A673 (cell line): ENCODE data around the gene BOK.

Source experiments
- EZH2 ChIP-seq: fragments of 200-600 bp; sonication (generic); IDR thresholded peaks from 2 replicates; pipeline ENCODE4 v1.6.1; 2017; ENCODE audit warnings: borderline replicate concordance, low read depth, mild to moderate bottlenecking, mixed read lengths, antibody characterized with exemption, low read length; ENCODE audit not compliant: poor library complexity, severe bottlenecking
- TF ChIP-seq, protein P1 (sequence below): fragments of 300-800, 200-600 bp; sonication (generic); conservative IDR thresholded peaks from 2 replicates; pipeline ENCODE4 v1.5.1; 2017; ENCODE audit warnings: low read depth, mild to moderate bottlenecking, antibody characterized with exemption, low read length, moderate library complexity, mixed read lengths

- TF ChIP-seq, protein P1, sequence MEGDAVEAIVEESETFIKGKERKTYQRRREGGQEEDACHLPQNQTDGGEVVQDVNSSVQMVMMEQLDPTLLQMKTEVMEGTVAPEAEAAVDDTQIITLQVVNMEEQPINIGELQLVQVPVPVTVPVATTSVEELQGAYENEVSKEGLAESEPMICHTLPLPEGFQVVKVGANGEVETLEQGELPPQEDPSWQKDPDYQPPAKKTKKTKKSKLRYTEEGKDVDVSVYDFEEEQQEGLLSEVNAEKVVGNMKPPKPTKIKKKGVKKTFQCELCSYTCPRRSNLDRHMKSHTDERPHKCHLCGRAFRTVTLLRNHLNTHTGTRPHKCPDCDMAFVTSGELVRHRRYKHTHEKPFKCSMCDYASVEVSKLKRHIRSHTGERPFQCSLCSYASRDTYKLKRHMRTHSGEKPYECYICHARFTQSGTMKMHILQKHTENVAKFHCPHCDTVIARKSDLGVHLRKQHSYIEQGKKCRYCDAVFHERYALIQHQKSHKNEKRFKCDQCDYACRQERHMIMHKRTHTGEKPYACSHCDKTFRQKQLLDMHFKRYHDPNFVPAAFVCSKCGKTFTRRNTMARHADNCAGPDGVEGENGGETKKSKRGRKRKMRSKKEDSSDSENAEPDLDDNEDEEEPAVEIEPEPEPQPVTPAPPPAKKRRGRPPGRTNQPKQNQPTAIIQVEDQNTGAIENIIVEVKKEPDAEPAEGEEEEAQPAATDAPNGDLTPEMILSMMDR, result no peak
- TF ChIP-seq EZH2, result no peak
Measured at GRCh38 chr2:241514986-241515737, 43.4 kb upstream of the BOK start.
